ENCODE measurements around the gene EBNA1BP2.
"Not testable (repeated sequence)": the region's sequence is repeated elsewhere in the genome, so short reads cannot be mapped to it uniquely, and the experiment has no call there.

EBNA1BP2 gene

DNA sequence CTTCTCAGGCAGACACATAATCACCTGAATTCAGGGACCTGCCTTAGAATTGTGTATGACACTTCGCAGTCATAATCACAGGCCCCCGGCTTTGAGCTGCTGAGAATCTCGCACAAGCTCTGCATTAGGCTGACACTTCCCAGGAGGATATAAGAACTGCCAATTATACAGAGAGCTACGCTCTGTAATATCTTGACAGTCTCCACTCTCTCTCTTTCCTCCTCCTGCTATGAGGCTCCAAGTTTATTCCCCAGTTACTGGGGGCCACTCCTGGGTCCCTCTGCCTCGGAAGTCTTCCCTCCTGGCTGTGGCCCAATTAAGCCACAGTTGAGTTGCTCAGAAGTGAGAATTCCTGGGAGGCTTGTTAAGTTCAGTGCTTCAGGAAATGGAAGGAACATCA is 42.7 kb downstream of the EBNA1BP2 start:
- TF ChIP-seq, protein P1, sequence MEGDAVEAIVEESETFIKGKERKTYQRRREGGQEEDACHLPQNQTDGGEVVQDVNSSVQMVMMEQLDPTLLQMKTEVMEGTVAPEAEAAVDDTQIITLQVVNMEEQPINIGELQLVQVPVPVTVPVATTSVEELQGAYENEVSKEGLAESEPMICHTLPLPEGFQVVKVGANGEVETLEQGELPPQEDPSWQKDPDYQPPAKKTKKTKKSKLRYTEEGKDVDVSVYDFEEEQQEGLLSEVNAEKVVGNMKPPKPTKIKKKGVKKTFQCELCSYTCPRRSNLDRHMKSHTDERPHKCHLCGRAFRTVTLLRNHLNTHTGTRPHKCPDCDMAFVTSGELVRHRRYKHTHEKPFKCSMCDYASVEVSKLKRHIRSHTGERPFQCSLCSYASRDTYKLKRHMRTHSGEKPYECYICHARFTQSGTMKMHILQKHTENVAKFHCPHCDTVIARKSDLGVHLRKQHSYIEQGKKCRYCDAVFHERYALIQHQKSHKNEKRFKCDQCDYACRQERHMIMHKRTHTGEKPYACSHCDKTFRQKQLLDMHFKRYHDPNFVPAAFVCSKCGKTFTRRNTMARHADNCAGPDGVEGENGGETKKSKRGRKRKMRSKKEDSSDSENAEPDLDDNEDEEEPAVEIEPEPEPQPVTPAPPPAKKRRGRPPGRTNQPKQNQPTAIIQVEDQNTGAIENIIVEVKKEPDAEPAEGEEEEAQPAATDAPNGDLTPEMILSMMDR (IDR thresholded peaks at IDR 0.05; ENCODE audit: control extremely low read depth, extremely low read depth, low read depth, missing control alignments), result no peak
- no peak for DNase-seq (ENCODE audit: extremely low spot score)
- ChIA-PET CTCF (interaction anchor here (1.4 to 1.7 kb wide), 2 partner anchors 28 to 80 kb away, joined by 3 read pairs; no protein-coding TSS in a partner anchor), POLR2A (no interaction called here)

GRCh38 chr1:43128816-43129215 is 43.3 kb downstream of the EBNA1BP2 start:
- TF ChIP-seq, protein P1 (IDR thresholded peaks at IDR 0.05; ENCODE audit: control extremely low read depth, extremely low read depth, low read depth, missing control alignments), result no peak
- POLR2A ChIA-PET, result no interaction called here
- CTCF ChIA-PET, result interaction anchor here (1.4 to 1.7 kb wide), 2 partner anchors 27 to 79 kb away, joined by 3 read pairs; no protein-coding TSS in a partner anchor
- DNase-seq (ENCODE audit: extremely low spot score), result no peak

DNA sequence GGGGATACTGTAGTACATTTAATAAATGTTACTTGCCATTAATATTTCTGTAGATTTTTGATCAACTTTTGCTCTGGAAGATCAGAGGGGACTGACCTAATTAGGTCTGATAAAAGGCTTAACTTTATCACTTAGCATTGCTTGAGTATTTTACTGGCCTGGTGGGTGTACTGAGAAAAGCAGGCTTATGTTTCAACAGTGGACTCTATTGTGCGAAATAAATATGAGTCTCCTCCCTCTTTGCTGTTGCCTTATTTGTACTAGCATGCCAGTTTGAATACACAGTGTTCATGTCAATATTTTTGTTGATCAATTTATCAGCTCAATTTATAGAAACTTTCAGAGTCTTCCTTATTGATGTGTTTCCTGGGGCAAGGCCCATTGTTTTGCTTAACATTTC is 49.1 kb downstream of the EBNA1BP2 start:
- no peak for DNase-seq (ENCODE audit: extremely low spot score)
- ChIA-PET POLR2A (no interaction called here), CTCF (no interaction called here)
- TF ChIP-seq, protein P1 (IDR thresholded peaks at IDR 0.05; ENCODE audit: control extremely low read depth, extremely low read depth, low read depth, missing control alignments), result no peak

- TF ChIP-seq, protein P1 (IDR thresholded peaks at IDR 0.05; ENCODE audit: control extremely low read depth, extremely low read depth, low read depth, missing control alignments), result no peak
- ChIA-PET POLR2A (no interaction called here), CTCF (no interaction called here)
- DNase-seq (ENCODE audit: extremely low spot score), result no peak
Observed at GRCh38 chr1:43121256-43121900, 50.7 kb downstream of the EBNA1BP2 start.

- POLR2A ChIA-PET; DNase-seq (ENCODE audit: extremely low spot score); CTCF ChIA-PET: not testable (repeated sequence)
Observed at GRCh38 chr1:43119928-43120586, 52.0 kb downstream of the EBNA1BP2 start.
